Jurkat, Clone E6-1 (cell line): Measurements from ENCODE around the gene HCCS. TPM values are rescaled to one million over a fixed set of nuclear protein-coding genes. Genes with fewer than 3 reads are reported as not detected.

Source experiments
- DNase-seq: peaks from one replicate; pipeline ENCODE4 v3.0.0-alpha.2; 2011; ENCODE audit warnings: low read depth, low spot score
- H3K4me3 ChIP-seq: 2 replicates; pipeline ENCODE4 v1.5.1; 2011; ENCODE audit warnings: mild to moderate bottlenecking, low read length, control low read depth, moderate library complexity
- polyA plus RNA-seq: library from polyadenylated mRNA; unstranded; fragments of >200 nt; gene quantifications from one replicate; pipeline ENCODE4 v1.2.1, GENCODE V29; 2012; ENCODE audit warnings: missing spikeins; ENCODE audit not compliant: insufficient read length, insufficient read depth

Gene HCCS
- 38.3 TPM for polyA plus RNA-seq

DNA sequence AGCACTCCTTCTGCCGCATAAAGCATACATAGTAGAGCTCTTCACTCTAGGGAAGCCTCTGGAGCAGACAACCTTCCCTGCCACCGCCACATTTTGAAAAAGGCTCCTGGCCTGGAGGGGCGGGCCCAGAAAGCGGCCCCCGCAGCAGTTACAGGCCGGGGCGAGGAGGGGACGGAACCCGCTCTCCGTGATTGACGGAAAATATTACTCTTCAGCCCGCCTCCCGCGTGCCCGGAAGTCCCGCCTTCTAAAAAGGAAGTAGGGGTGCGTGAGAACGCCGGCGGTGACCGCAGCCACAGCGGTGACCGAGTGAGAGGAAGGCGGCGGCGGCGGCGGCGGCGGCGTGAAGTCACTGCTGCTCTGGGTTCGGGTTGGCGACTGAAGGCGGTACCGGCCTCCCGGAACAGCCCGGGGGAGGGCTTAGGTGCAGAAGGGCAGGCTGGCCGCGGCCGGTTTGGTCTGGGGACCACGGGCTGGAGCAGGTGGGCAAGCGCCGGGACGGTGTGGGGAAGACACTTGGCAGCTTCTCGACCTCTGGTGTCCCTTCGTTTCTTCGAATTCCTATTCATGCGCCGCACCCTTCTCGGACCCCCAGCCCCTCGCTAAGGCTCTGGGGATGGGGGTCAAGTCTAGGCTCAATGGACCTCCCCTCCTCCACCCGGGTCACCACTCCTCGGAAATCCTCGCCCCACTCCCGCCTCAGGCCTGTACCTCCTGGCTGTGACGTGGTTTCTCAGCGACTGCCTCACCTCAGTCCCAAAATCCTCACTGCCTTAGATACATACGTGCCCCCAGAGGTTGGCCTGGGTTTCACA lies at the start of gene HCCS:
Gene HCCS (plus strand): TSS at position 296 of the 815 bp plus-strand sequence. CDS start 729 bp downstream, outside the sequence.
- H3K4me3 ChIP-seq: peak within 1 kb of the TSS; percentile 71
- DNase-seq: peak; percentile 69

DNA sequence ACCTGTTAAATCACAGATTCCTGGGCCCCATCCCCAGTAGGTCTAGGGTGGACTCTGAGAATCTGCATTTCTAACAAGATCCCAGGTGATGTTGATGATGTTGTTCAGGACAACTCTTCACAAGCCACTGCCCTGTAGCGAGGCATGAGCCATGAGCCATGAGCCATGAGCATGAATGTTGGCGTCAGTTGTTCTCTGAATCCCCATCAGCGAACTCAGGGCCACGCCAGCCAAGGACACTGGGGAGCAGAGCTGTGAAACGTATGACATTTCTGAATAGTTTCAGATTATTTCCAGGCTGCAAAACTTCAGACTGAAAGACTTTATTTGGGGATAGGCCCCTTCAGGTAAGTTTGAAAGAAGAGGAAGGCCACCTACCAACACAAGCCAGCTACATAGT lies 46.9 kb upstream of the HCCS start:
- no peak for DNase-seq
- H3K4me3 ChIP-seq: no peak overlapping the region

DNA sequence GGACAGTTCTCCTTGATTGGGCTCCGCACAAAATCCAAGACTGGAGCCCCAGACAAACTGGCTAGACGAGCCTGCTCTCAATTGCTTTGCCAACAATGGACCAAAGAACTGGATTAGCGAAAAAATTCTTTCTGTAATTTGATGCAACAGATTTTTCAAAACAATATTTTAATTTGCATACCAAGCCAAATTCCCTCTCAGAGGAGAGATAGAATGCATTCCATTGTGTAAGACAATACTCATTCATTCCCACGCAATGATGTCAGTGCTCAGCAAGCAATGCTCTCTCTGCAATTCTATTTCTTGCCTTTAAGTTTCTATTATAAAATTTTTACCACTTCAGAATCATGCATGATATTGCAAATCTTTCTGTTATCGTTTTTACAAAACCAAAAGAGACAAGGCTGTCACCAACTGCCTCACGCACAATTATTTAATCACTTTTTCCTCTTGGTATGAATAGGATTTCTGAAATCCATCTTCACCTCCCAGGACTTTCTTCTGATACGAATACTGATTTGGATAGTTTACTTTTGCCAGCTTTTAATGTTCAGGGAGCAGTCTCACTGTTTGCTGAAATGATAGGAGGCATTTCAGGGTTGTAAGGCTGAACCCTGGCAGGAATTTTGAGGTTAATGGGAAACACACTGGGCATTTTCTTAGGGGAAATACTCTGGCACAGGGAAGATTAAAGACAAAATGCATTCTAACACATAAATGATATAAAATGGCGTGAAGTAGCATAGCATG lies 46.1 kb upstream of the HCCS start:
- H3K4me3 ChIP-seq: no peak overlapping the region
- DNase-seq: no peak

DNA sequence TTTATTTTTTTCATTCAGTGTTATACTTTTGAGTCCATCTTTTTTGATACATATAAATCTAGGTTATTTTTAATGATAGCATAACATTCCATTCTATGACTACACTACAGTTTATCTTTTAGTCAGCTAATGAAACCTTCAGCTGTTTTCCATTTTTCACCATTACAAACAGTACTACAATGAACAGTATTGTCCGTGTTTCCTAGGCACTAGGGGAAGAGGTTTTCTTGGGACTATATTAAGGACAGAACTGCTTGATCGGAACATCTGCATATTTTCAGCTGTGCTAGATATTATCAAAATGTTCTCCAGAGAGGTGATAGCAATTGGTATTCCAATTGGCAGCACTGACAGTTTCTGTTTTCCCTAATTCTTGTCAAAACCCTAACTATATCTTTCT lies 44.3 kb upstream of the HCCS start:
- no peak overlapping the region for H3K4me3 ChIP-seq
- no peak for DNase-seq

DNA sequence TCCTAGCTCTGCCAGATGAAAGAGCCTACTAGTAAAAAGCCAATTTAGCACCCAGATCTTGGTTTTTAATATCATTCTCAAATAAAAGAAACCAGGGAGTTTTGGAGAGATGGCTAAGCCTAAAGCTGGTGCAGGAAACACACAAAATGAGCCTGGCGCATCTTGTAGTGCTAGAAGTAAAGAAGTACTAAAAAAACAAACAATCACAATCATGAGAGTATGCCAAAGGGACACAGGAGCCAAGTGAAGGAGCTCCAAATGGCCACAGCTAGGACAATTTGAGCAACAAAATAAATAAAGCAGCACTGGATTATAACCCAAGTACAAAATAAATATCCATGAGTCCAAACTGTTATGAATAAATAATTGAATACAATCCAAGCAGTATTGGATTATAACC lies 37.8 kb upstream of the HCCS start:
- no peak for DNase-seq
- H3K4me3 ChIP-seq: no peak overlapping the region

DNA sequence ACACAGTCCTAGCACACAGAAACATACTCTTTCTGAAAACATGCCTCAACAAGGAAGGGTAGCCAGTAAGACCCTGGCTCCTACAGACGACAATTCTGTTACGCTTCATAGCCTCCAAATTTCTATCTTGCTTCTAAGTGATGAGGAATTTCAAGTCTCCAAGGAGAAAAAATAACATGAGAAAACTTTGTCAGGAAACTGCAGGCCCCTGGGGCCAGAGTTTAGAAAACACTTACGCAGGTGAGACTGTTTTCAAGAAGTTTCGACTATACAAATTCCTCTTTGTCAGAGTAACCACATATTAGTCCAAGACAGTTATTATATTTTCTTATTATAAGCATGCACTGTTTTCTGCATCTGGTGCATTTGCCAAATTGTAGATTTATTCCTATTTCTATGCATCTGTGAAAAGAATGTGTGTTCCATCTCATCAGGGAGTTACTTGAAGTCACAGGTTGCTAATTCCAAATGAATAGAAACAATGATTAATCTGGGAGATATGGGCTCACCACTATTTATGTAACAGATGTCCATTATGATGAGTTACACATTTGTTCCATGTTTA lies 30.3 kb upstream of the HCCS start:
- no peak overlapping the region for H3K4me3 ChIP-seq
- DNase-seq: no peak

DNA sequence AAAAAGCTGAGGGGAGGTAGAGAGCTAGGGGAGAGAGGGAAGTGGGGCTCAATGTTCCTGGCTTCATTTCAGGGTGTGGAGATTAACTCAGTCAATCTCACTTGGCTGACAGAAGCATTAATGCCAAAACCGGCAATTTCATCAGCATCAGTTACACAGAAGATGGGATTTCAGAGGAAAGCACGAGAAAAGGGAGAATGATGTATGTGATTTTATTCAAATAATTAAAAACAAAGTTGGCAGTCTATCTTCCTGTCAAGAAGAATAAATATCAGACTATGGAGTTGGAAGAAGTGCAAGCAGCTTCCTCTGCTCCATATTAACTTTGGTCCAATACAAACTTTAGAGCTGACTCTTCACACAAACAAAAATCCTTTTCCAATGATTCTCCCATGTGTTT lies 29.6 kb upstream of the HCCS start:
- no peak for DNase-seq
- no peak overlapping the region for H3K4me3 ChIP-seq

DNA sequence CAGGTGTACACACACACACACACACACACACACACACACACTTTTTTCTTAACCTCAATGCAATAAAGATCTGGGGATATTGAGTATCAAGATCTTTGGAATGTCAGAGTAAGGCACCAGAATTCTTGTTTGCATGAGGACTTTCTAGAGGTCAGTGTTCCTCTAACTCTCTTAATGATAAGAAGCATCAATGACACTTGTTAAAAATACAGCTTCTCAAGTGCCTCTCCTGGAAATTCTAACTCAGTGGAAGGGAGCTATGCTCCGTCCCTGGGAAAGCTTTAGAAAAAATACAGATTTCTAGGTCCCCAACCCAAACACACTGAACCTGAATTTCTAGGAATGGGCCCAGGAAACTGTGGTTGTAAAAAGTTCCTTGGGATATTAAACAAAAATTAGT lies 25.8 kb upstream of the HCCS start:
- no peak for DNase-seq
- no peak overlapping the region for H3K4me3 ChIP-seq

DNA sequence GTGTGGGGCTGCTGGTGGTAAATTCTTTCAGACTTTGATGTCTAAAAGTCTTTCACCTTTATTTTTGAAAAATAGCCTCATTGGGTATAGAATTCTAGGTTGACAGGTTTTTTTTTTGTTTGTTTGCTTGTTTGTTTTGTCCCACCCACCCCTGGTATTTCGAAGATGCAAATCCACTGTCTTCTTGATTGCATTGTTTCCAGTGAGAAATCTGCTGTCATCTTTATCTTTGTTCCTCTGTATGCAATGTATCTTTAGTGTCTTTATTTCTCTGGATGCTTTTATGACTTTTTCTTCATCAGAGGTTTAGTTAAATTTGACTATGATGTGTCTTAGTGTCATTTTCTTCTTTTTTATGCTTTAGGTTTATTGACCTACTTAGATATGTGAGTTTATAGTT lies 21.3 kb upstream of the HCCS start:
- DNase-seq: no peak
- no peak overlapping the region for H3K4me3 ChIP-seq

DNA sequence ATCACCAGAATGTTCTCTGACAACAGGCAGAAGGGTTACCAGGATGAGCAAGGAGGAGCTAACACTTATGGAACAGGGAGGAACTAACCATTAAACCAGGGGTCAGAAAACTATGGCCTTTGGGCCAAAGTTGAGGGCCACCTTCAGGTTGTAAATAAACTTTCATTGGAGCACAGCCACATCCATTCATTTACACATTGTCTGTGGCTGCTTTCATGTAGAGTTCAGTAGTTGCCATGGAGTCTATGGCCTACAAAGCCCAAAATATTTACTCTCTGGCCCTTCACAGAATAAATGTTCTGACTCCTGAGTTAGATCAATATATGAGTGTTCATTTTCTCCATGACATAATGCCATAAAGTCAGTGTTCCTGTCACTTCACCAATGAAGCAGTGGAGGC lies 13.2 kb upstream of the HCCS start:
- no peak overlapping the region for H3K4me3 ChIP-seq
- no peak for DNase-seq

DNA sequence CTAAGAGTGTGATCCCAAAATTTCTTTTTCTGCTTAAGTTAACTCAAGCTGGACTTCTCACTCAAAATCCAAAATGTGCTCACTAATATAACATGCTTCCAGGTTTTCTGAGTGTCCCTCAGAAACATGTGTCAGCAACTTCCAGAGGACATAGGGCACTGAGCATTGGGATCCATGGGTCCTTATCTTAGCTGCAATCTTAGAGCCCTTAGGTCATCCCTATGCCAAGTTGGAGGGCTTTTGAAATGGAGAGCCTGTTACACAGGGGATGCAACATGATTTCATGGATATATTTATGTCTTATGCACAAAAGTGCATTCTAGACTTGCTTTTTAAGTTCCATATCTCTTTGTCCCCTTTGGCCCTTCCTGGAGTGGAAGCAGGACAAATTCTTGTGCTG lies 11.7 kb upstream of the HCCS start:
- DNase-seq: no peak
- H3K4me3 ChIP-seq: no peak overlapping the region

DNA sequence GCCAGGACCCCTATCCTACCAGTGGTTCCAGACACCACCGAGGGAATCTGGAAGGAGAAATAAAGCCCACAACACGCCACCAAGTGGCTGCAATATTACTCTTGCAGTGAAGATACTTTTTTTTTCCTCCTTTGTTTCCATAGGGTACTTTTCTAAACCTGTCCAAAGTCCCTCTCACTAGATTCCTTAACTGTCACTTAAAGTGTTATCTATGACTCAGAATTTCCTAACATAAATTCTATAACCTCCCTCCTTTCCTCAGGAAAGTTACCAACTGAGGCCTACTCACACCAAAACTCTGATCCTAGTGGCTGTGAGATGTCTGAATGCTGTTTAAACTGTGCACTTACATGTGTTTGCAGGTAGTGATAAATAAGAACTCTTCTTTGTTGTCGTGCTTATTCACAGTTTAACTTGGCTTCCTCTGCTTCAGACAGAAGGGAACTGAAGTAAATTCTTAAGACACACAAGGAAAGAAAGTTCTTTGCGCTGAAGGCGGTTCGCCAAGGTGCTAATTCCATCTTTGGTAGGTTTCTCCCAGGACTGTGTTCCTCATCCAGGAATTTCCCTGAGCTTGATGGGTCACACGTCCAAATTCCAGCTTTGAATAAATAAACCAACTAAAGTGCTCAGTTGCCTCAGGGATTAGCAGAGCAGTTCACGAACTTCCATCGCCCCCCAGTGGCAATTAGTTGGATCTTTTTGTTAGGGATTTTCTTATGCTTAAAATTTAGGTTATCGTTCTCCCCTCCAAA lies 10.7 kb upstream of the HCCS start:
- H3K4me3 ChIP-seq: no peak overlapping the region
- peak; percentile 4 for DNase-seq

DNA sequence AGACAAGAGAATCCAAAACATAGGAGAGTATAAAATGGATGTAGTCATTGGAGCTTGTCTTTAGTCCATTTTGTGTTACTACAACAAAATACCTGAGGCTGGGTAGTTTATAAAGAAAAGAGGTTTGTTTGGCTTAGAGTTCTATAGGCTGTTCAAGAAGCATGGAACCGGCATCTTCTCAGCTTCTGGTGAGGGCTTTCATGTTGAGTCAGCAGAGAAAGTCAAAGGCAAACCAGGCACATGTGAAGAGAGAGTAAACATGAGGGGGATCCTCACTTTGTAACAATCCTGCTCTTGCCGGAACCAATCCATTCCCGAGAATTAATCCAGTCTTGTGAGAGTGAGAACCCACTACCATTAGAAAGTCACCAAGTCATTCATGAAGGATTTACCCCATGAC lies 8.1 kb upstream of the HCCS start:
- no peak overlapping the region for H3K4me3 ChIP-seq
- DNase-seq: no peak

DNA sequence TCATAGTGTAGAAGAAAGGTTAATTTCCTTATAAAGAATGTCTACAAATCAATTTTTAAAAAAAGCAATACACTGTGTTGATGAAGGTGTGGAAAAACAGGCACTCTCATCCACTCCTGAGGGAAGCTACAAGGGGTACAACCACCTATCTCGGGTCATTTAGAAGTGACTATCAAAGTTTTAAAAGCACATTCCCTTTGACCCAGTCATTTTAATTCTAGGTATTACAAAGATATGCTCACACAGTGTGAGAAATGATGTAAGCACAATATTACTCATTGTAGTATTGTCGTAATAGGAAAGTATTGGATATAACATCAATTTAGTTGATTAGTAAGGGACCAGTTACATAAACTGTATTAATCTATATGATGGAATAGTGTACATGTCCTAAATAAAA lies 7.4 kb upstream of the HCCS start:
- no peak for DNase-seq
- H3K4me3 ChIP-seq: no peak overlapping the region

DNA sequence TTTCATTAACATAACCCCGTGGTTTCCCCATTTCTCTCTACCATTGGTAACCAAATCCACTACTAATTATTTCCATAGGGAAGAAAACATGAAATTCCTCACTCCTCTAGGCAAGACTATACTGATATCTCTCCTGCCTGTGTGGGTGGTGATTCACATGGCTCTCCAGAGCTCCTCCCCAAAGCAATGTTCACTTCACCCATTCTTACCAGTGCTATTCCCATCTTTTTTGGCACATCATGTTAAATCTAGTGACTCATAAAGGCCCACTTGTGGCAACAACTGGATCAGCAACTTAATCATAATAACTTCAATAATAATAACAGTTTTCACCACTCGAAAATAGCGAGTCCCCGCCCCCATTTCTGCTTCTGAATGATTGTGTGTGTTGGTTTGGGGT lies 6.1 kb upstream of the HCCS start:
- H3K4me3 ChIP-seq: no peak overlapping the region
- DNase-seq: no peak

DNA sequence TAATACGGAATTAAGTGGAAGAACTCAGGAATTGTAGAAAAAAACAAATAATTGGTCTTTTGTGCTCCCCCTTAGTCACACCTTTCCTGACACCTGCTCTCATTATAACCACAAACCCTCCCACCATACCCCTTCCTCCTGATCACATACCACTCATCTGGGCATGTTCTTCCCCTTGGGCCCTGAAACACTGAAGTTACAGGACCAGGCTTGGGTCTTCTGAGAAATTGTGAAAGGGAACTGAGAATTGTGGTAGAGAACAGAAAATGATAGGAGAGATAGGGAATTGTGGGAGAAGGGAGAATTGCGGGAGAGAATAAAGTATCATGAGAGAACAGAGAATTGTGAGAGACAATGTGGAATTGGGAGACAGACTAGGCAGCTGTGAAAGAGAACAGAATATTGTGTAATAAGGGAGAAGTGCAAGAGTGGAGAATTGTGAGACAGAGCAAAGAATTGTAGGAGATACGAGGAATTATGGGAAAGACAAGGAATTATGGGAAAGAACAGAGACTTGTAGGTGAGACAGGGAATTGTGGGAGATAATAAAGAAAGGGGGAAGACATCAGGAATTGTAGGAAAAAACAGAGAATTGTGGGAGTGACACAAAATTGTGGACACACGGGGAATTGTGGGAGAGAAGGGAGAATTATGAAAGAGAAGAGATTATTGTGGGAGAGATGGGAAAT lies 2.7 kb upstream of the HCCS start:
- DNase-seq: no peak
- H3K4me3 ChIP-seq: no peak overlapping the region

DNA sequence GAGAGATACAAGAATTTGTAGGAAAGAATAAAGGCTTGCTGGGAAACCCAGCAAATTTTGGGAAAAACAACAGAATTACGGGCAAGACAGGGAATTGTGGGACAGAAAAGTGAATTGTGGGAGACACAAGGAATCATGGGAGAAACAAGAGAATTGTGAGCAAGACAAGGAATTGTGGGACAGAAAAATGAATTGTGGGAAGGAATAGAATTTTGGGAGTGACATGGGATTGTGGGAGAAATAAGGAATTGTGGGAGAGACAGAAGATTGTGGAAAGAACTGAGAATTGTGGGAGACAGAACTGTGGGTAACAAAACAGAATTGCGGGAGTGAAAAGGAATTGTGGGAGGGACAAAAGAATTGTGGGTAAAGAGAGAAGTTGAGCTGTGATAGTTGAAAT lies 1.2 kb upstream of the HCCS start:
- no peak overlapping the region; the same call in 1 of the 2 replicates for H3K4me3 ChIP-seq
- no peak for DNase-seq

DNA sequence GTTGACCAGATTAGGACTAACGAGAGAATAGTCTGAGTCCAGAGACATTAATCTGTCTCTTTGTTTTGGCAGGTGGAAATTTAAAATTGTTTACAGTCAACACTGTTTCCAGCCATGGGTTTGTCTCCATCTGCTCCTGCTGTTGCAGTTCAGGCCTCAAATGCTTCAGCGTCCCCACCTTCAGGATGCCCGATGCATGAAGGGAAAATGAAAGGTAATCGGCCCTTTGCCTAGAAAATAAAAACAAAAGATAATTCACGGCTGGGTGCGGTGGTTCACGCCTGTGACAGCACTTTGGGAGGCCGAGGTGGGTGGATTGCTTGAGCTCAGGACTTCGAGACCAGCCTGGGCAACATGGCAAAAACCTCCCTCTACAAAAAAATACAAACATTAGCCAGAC lies 815 bp downstream of the HCCS start:
- DNase-seq: no peak
- peak overlapping the region; percentile 71 for H3K4me3 ChIP-seq

DNA sequence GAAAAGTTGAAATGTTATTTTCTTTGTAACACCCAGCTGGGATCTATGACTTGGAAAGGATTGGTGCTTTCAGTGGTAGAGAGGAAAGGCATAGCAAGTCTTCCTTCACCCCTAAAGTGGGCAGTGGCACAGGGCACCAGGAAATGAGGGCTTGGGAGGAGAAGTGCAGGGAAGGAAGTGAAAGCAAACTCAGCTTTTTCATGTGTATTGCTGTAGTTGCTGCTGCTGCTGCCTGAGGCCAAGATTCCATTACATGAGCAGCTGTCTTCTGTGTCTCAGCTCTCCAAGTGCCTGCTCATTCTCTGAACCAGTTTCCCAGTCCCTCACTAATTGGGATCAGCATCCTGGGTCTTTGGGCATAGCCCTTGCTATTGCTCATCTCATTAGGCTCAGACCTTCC lies 2.6 kb downstream of the HCCS start:
- no peak overlapping the region for H3K4me3 ChIP-seq
- no peak for DNase-seq
